Right lobe of liver (tissue), 4 donors: ENCODE measurements around the gene FCHO1.

Experiments
- POLR2A ChIP-seq: fragments of 450-650 bp; IDR thresholded peaks from one replicate; pipeline ENCODE4 v1.6.1; 2017; ENCODE audit warnings: antibody characterized with exemption, mild to moderate bottlenecking
- TF ChIP-seq, protein P1 (sequence below), 4 donors: fragments of 200-600 bp in 3 of 4; fragments of 450-650 bp in 1 of 4; IDR thresholded peaks; one replicate each; pipeline versions ENCODE4 v1.5.1 to v1.8.0; 2016 to 2022; ENCODE audit warnings: antibody characterized with exemption in 4 of 4, mild to moderate bottlenecking in 2 of 4
- donor health status: DM: no; HTN: no; CAD: no.
- donor health status: DM: no; HTN: no; CAD: no.
- donor health status: DM: no; HTN: yes; CAD: no.

DNA sequence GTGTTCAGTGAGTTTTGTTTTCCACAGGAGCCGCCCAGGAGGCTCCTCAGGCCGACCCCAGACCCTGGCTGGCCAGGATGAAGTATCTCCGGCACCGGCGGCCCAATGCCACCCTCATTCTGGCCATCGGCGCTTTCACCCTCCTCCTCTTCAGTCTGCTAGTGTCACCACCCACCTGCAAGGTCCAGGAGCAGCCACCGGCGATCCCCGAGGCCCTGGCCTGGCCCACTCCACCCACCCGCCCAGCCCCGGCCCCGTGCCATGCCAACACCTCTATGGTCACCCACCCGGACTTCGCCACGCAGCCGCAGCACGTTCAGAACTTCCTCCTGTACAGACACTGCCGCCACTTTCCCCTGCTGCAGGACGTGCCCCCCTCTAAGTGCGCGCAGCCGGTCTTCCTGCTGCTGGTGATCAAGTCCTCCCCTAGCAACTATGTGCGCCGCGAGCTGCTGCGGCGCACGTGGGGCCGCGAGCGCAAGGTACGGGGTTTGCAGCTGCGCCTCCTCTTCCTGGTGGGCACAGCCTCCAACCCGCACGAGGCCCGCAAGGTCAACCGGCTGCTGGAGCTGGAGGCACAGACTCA is 56.5 kb downstream of the FCHO1 start:
- TF ChIP-seq POLR2A = no peak
- TF ChIP-seq, protein P1, sequence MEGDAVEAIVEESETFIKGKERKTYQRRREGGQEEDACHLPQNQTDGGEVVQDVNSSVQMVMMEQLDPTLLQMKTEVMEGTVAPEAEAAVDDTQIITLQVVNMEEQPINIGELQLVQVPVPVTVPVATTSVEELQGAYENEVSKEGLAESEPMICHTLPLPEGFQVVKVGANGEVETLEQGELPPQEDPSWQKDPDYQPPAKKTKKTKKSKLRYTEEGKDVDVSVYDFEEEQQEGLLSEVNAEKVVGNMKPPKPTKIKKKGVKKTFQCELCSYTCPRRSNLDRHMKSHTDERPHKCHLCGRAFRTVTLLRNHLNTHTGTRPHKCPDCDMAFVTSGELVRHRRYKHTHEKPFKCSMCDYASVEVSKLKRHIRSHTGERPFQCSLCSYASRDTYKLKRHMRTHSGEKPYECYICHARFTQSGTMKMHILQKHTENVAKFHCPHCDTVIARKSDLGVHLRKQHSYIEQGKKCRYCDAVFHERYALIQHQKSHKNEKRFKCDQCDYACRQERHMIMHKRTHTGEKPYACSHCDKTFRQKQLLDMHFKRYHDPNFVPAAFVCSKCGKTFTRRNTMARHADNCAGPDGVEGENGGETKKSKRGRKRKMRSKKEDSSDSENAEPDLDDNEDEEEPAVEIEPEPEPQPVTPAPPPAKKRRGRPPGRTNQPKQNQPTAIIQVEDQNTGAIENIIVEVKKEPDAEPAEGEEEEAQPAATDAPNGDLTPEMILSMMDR (IDR thresholded peaks at IDR 0.05) = no peak
